Left lung (tissue), 10 donors: ENCODE data around the gene ZNF860. TPM values are rescaled to one million over a fixed set of nuclear protein-coding genes. Genes with fewer than 3 reads are reported as not detected.
"Not testable (repeated sequence)": the region's sequence is repeated elsewhere in the genome, so short reads cannot be mapped to it uniquely, and the experiment has no call there.

Experiments
- ATAC-seq: fragments of 200-7000 bp; cut with Tn5 transposase; one replicate; pipeline ENCODE4 v1.9.1; 2020; ENCODE audit warnings: moderate library complexity
- DNase-seq, 4 donors: peaks; one replicate each; pipeline ENCODE4 v3.0.0-alpha.2; 2013 to 2020
- H3K27ac ChIP-seq, 2 donors: fragments of 200-600 bp; sonication (generic) in 1 of 2; one replicate each; pipeline versions ENCODE4 v1.5.0 to v1.8.0; 2020 to 2021
- H3K27me3 ChIP-seq, 2 donors: fragments of 200-600 bp; sonication (generic) in 1 of 2; one replicate each; pipeline versions ENCODE4 v1.5.0 to v1.8.0; 2020 to 2021
- H3K36me3 ChIP-seq, 2 donors: fragments of 200-600 bp; sonication (generic) in 1 of 2; one replicate each; pipeline versions ENCODE4 v1.5.0 to v1.8.0; 2020 to 2021
- H3K4me1 ChIP-seq, 2 donors: fragments of 200-600 bp; one replicate each; pipeline ENCODE4 v1.8.0; 2021
- H3K4me3 ChIP-seq, 2 donors: fragments of 200-600 bp; sonication (generic) in 1 of 2; one replicate each; pipeline versions ENCODE4 v1.5.0 to v1.8.0; 2020 to 2021; ENCODE audit warnings: mild to moderate bottlenecking in 1 of 2
- H3K9me3 ChIP-seq, 2 donors: fragments of 200-600 bp; sonication (generic) in 1 of 2; one replicate each; pipeline versions ENCODE4 v1.5.0 to v1.8.0; 2020 to 2021
- CTCF ChIP-seq, 2 donors: fragments of 200-600 bp; sonication (generic) in 1 of 2; IDR thresholded peaks; one replicate each; pipeline versions ENCODE4 v1.5.0 to v1.8.0; 2021; ENCODE audit warnings: antibody characterized with exemption in 2 of 2
- intact Hi-C, 2 donors: fragments of 100-400 bp; cut with DNase I; formaldehyde crosslinking; loops; one replicate each; pipeline versions ENCODE4 v1.11.2 to v1.14.2; 2022
- polyA plus RNA-seq, 6 donors: library from polyadenylated mRNA; unstranded; fragments of 120-200 nt; gene quantifications; one replicate each; pipeline ENCODE4 v1.2.1, GENCODE V29; 2013; ENCODE audit not compliant: insufficient read length in 6 of 6
- total RNA-seq, 2 donors: library from RNA; stranded (reverse); fragmentation: NEBNext Ultra II Directional; extraction: Animal tissue kit (Norgen Biotek cat#: 25700); gene quantifications; one replicate each; pipeline ENCODE4 v1.2.1, GENCODE V29; 2021
- donor health status: DM: no; HTN: yes; CAD: no.
- donor health status: DM: no; HTN: no; CAD: no.

The ZNF860 gene
- total and polyA plus RNA-seq, 8 donors = 1.9 to 15.2 (median 11.0) TPM

- no peak overlapping the region for H3K27ac ChIP-seq
- ATAC-seq = no peak
- no peaks in the 10 kb centered on the region for H3K27me3 ChIP-seq
- H3K36me3 ChIP-seq = no peaks in the 10 kb centered on the region
- intact Hi-C loops = no loop called here
- H3K9me3 ChIP-seq = no peaks in the 10 kb centered on the region
- no peak for DNase-seq
- H3K4me1 ChIP-seq = no peaks in the 10 kb centered on the region
- no peak overlapping the region for H3K4me3 ChIP-seq
- TF ChIP-seq CTCF (IDR thresholded peaks at IDR 0.05) = no peak
These were observed 27.6 kb downstream of the ZNF860 start for GRCh38 chr3:32009101-32009500.

- ATAC-seq = no peak
- Histone ChIP-seq H3K36me3 (no peaks in the 10 kb centered on the region), H3K27me3 (no peaks in the 10 kb centered on the region), H3K27ac (no peak overlapping the region), H3K9me3 (no peaks in the 10 kb centered on the region), H3K4me1 (no peaks in the 10 kb centered on the region), H3K4me3 (no peak overlapping the region)
- DNase-seq = no peak
- no peak for TF ChIP-seq CTCF (IDR thresholded peaks at IDR 0.05)
- intact Hi-C loops = no loop called here
These were observed 28.4 kb downstream of the ZNF860 start for GRCh38 chr3:32009957-32010356.

DNA sequence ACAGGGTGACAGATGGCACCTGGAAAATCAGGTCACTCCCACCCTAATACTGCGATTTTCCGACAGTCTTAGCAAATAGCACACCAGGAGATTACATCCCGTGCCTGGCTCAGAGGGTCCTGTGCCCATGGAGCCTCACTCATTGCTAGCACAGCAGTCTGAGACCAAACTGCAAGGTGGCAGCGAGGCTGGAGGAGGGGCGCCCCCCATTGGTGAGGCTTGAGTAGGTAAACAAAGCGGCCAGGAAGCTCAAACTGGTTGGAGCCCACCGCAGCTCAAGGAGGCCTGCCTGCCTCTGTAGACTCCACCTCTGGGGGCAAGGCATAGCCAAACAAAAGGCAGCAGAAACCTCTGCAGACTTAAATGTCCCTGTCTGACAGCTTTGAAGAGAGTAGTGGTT lies 29.1 kb downstream of the ZNF860 start:
- DNase-seq, H3K36me3 ChIP-seq, H3K27ac ChIP-seq, intact Hi-C loops, H3K4me3 ChIP-seq, H3K4me1 ChIP-seq, H3K9me3 ChIP-seq, H3K27me3 ChIP-seq, ATAC-seq: not testable (repeated sequence)

DNA sequence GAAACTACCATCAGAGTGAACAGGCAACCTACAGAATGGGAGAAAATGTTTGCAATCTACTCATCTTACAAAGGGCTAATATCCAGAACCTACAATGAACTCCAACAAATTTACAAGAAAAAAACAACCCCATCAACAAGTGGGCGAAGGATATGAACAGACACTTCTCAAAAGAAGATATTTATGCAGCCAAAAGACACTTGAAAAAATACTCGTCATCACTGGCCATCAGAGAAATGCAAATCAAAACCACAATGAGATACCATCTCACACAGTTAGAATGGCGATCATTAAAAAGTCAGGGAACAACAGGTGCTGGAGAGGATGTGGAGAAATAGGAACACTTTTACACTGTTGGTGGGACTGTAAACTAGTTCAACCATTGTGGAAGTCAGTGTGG lies 34.1 kb downstream of the ZNF860 start:
- H3K36me3 ChIP-seq, H3K4me3 ChIP-seq, H3K27me3 ChIP-seq, H3K4me1 ChIP-seq, H3K27ac ChIP-seq, ATAC-seq, DNase-seq, intact Hi-C loops, H3K9me3 ChIP-seq: not testable (repeated sequence)

DNA sequence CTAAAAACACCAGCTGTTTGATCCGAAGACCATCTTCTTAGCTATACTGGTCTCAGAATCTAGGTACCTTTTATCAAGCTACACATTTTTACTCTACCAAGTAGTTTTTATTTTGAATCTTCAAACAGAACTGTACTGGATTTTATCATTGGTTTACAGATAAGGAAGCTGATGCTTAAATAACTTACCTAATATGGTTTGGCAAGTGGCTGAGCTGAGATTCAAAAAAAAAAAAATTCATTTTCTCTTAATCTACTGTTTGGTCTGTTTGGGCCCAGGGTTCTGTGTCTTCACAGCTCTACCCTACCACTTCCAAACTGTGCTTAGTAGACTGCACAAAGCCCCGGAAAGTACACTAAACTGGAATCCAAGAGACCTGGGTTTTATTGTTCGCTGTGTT lies 35.7 kb downstream of the ZNF860 start:
- Histone ChIP-seq H3K36me3 (no peaks in the 10 kb centered on the region), H3K27ac (no peak overlapping the region), H3K4me3 (no peak overlapping the region), H3K9me3 (no peaks in the 10 kb centered on the region), H3K27me3 (no peaks in the 10 kb centered on the region), H3K4me1 (peaks cover 0 to 4% of the 10 kb centered on the region in 2 donors)
- DNase-seq (no peak), ATAC-seq (no peak)
- intact Hi-C loops = no loop called here
- no peak for TF ChIP-seq CTCF (IDR thresholded peaks at IDR 0.05)

DNA sequence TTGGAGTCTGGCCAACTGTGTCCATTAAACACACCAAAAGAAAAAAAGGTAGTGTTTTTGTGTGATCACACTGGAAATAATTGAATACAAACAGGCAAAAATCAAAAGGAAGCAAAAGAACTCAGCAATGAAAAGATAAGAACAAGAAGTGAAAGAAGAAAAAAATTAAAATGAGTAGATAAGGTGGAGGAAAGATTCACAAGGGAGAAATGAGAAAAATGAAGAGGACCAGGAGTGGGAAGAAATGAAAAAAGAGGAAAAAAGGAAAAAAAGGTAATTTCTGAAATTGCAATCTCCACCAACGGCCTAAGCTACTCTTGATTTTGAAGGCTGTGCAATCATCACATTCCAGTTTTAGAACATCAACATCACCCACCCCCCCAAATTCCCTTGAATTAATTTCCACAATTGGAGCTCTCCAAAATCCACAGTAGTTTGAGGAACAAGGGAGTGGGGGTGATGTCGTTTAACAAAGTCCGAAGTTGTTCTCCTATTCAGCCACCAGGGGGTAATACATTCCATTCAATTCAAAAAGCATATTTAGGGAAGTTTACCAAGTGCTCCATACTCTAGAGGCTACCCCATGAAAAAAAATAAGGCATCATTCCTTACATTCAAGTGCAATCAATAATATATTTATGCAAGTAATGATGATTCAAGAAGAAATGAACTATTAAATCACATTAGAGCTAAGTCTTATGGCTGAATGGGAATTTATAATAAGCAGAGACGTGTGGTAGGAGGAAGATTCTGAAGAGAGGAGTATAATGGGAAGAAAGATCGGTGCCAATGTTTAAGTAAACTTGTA lies 37.4 kb downstream of the ZNF860 start:
- intact Hi-C loops = no loop called here
- TF ChIP-seq CTCF (IDR thresholded peaks at IDR 0.05) = peak; percentile 64 to 65
- Histone ChIP-seq H3K4me1 (peaks cover 0 to 4% of the 10 kb centered on the region in 2 donors), H3K36me3 (no peaks in the 10 kb centered on the region), H3K27me3 (no peaks in the 10 kb centered on the region), H3K27ac (no peak overlapping the region), H3K4me3 (no peak overlapping the region), H3K9me3 (no peaks in the 10 kb centered on the region)
- ATAC-seq (peak; percentile 98), DNase-seq (peak in 2 of 4 donors; percentile 46 to 60)
